ENCODE measurements around the gene MDK.

The MDK gene

GRCh38 chr11:46353698-46354097, 27.8 kb upstream of the MDK start:
- in situ Hi-C loops (cut with MboI; ENCODE audit: low sequenced_read_pairs, unreplicated experiment), result no loop called here
- DNase-seq (ENCODE audit: low spot score), result no peak
- no peak for TF ChIP-seq CTCF (IDR thresholded peaks at IDR 0.05; ENCODE audit: borderline replicate concordance, control extremely low read depth, extremely low read depth, insufficient read depth, missing control alignments)

GRCh38 chr11:46356924-46357482, 24.5 kb upstream of the MDK start:
- no peak for DNase-seq (ENCODE audit: low spot score)
- in situ Hi-C loops (cut with MboI; ENCODE audit: low sequenced_read_pairs, unreplicated experiment), result no loop called here
- TF ChIP-seq CTCF (IDR thresholded peaks at IDR 0.05; ENCODE audit: borderline replicate concordance, control extremely low read depth, extremely low read depth, insufficient read depth, missing control alignments), result no peak

GRCh38 chr11:46357483-46357936, 24.0 kb upstream of the MDK start:
- no peak for DNase-seq (ENCODE audit: low spot score)
- TF ChIP-seq CTCF (IDR thresholded peaks at IDR 0.05; ENCODE audit: borderline replicate concordance, control extremely low read depth, extremely low read depth, insufficient read depth, missing control alignments), result no peak
- in situ Hi-C loops (cut with MboI; ENCODE audit: low sequenced_read_pairs, unreplicated experiment), result no loop called here

GRCh38 chr11:46359953-46360352, 21.5 kb upstream of the MDK start:
- no peak for TF ChIP-seq CTCF (IDR thresholded peaks at IDR 0.05; ENCODE audit: borderline replicate concordance, control extremely low read depth, extremely low read depth, insufficient read depth, missing control alignments)

GRCh38 chr11:46360878-46361277, 20.6 kb upstream of the MDK start:
- no peak for TF ChIP-seq CTCF (IDR thresholded peaks at IDR 0.05; ENCODE audit: borderline replicate concordance, control extremely low read depth, extremely low read depth, insufficient read depth, missing control alignments)
- in situ Hi-C loops (cut with MboI; ENCODE audit: low sequenced_read_pairs, unreplicated experiment), result no loop called here
- DNase-seq (ENCODE audit: low spot score), result no peak

More at GRCh38 chr11:46359953-46360352, 21.5 kb upstream of the MDK start:
- no peak for DNase-seq (ENCODE audit: low spot score)
- in situ Hi-C loops (cut with MboI; ENCODE audit: low sequenced_read_pairs, unreplicated experiment), result no loop called here

GRCh38 chr11:46361283-46362155, 19.9 kb upstream of the MDK start:
- peak; percentile 96 for DNase-seq (ENCODE audit: low spot score)
- no peak for TF ChIP-seq CTCF (IDR thresholded peaks at IDR 0.05; ENCODE audit: borderline replicate concordance, control extremely low read depth, extremely low read depth, insufficient read depth, missing control alignments)
- in situ Hi-C loops (cut with MboI; ENCODE audit: low sequenced_read_pairs, unreplicated experiment), result no loop called here

All from GM13976 (cell line).